HG03558 (cell line): ENCODE data around the gene GJC3.
"Not testable (repeated sequence)": the region's sequence is repeated elsewhere in the genome, so short reads cannot be mapped to it uniquely, and the experiment has no call there.

Experiments
- ATAC-seq: cut with Tn5 transposase; IDR thresholded peaks from one replicate; pipeline ENCODE4 v1.9.1; 2021; ENCODE audit warnings: moderate number of reproducible peaks; ENCODE audit not compliant: unreplicated experiment; ENCODE audit errors: extremely low read depth

Gene GJC3

GRCh38 chr7:99935009-99935408 lies 5.6 kb upstream of the GJC3 start:
- ATAC-seq = not testable (repeated sequence)

GRCh38 chr7:99930376-99930775 lies 956 bp upstream of the GJC3 start:
- no peak for ATAC-seq

GRCh38 chr7:99929730-99930053 lies 272 bp upstream of the GJC3 start:
- no peak for ATAC-seq

- no peak for ATAC-seq
Measured at GRCh38 chr7:99928188-99928587, 1.2 kb downstream of the GJC3 start.

GRCh38 chr7:99927536-99927935 lies 1.9 kb downstream of the GJC3 start:
- ATAC-seq = no peak

- no peak for ATAC-seq
Measured at GRCh38 chr7:99926321-99926720, 3.1 kb downstream of the GJC3 start.

- ATAC-seq = no peak
Measured at GRCh38 chr7:99923200-99923599, 6.2 kb downstream of the GJC3 start.

- ATAC-seq = no peak
Measured at GRCh38 chr7:99920149-99920548, 9.3 kb downstream of the GJC3 start.

- no peak for ATAC-seq
Measured at GRCh38 chr7:99919814-99920112, 9.7 kb downstream of the GJC3 start.

GRCh38 chr7:99918959-99919813 lies 10.2 kb downstream of the GJC3 start, which contains the start of gene TRIM4:
TSS of gene TRIM4 (minus strand) at chr7:99919530. CDS start at chr7:99919401, 129 bp downstream.
- ATAC-seq = peak; percentile 82

- no peak for ATAC-seq
Measured at GRCh38 chr7:99910976-99911375, 18.4 kb downstream of the GJC3 start.

GRCh38 chr7:99901581-99901980 lies 27.8 kb downstream of the GJC3 start:
- no peak for ATAC-seq

- no peak for ATAC-seq
Measured at GRCh38 chr7:99899830-99900519, 29.4 kb downstream of the GJC3 start.

- ATAC-seq = no peak
Measured at GRCh38 chr7:99898836-99899235, 30.6 kb downstream of the GJC3 start.

- no peak for ATAC-seq
Measured at GRCh38 chr7:99898023-99898357, 31.4 kb downstream of the GJC3 start.

GRCh38 chr7:99897322-99898022 lies 31.9 kb downstream of the GJC3 start:
- ATAC-seq = no peak

GRCh38 chr7:99894738-99895137 lies 34.7 kb downstream of the GJC3 start:
- no peak for ATAC-seq

GRCh38 chr7:99893280-99893679 lies 36.1 kb downstream of the GJC3 start:
- no peak for ATAC-seq

GRCh38 chr7:99890348-99890747 lies 39.1 kb downstream of the GJC3 start:
- ATAC-seq = not testable (repeated sequence)

- not testable (repeated sequence) for ATAC-seq
Measured at GRCh38 chr7:99888366-99888765, 41.1 kb downstream of the GJC3 start.

- no peak for ATAC-seq
Measured at GRCh38 chr7:99881370-99881769, 48.0 kb downstream of the GJC3 start.
